ENCODE measurements around the gene PRKCA.

DNA sequence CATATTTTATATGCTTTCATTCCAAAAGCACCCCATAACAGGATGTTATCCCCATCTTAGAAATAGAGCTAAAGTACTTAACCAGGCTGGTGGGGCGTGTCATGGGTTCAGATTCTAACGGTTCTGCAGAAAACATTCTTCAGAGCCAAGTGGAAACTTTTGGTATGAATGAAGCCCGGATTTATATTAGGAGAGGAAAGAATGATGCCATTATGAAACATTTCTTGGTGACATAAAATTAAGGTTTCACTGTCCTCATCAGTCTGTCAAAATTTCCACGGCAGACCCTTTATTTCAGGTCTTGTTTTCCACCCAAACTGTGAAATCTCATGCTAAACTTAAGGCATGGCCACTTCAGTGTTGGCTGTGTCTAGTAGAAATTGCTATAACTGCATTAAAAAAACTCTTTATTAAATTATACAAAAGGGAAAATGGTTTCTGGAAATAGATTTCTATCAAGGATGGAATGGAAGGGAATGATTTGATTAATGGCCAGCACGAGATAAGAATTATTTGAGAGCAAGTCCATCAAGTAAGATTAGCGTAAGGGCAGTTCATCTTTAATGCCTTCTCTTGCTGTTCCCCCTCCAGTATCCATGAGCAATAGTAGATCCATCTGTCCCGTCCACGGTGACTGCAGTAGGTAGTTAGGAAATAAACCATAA lies 11.7 kb downstream of the PRKCA start:
- no peak for TF ChIP-seq POLR2A (IDR thresholded peaks at IDR 0.05)
- TF ChIP-seq, protein P1, sequence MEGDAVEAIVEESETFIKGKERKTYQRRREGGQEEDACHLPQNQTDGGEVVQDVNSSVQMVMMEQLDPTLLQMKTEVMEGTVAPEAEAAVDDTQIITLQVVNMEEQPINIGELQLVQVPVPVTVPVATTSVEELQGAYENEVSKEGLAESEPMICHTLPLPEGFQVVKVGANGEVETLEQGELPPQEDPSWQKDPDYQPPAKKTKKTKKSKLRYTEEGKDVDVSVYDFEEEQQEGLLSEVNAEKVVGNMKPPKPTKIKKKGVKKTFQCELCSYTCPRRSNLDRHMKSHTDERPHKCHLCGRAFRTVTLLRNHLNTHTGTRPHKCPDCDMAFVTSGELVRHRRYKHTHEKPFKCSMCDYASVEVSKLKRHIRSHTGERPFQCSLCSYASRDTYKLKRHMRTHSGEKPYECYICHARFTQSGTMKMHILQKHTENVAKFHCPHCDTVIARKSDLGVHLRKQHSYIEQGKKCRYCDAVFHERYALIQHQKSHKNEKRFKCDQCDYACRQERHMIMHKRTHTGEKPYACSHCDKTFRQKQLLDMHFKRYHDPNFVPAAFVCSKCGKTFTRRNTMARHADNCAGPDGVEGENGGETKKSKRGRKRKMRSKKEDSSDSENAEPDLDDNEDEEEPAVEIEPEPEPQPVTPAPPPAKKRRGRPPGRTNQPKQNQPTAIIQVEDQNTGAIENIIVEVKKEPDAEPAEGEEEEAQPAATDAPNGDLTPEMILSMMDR (IDR thresholded peaks at IDR 0.05) = no peak
- TF ChIP-seq POLR2AphosphoS5 (IDR thresholded peaks at IDR 0.05) = no peak
